Epidermal melanocyte (primary cell): ENCODE data around the gene GKN2.
A peak's percentile ranks its signal among the peaks of the same experiment; 100 is the strongest.
"Not testable (repeated sequence)": the region's sequence is repeated elsewhere in the genome, so short reads cannot be mapped to it uniquely, and the experiment has no call there.

Source experiments
- DNase-seq: peaks from one replicate; pipeline ENCODE4 v3.0.0; 2011; ENCODE audit warnings: low spot score; ENCODE audit not compliant: insufficient read length

The GKN2 gene

GRCh38 chr2:68961380-68961779 lies 8.7 kb upstream of the GKN2 start:
- no peak for DNase-seq

DNA sequence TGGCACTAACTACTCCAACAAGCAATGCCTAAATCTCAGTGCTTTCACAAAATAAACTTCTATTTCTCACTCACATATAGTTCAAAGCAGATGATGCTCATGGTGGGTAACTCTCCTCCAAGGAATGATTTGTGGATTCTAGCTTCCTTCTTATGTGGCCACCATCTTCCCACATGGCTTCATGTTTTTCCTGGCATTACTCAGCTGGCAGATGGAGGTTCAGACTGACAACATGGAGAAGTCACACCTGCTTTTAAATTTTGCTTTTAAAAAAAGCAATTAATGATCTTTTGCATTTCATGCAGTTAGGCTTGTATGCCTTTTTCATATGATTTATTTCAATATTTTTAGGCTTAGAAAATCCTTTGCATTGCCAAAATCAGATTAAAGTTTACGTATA lies 6.3 kb upstream of the GKN2 start:
- DNase-seq, result no peak

GRCh38 chr2:68955432-68955831 lies 2.7 kb upstream of the GKN2 start:
- not testable (repeated sequence) for DNase-seq

DNA sequence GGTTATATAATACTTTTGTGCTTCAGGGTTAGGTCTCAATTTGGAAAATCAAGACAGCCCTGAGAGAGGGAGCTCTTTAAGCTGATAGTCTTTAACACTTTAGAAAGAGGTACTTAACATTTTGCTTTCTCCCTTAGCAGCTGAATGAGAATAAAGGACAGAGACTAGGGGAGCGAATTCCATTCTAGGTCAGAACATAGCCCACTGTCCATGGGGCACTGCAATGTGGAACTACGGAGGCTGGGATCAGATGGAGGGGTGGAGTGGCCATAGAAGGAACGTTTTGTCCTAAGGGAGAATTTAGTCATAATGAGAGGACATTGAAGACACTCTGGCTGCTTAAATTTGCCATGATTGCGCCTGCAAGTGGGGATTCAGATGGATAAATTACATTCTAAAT lies 794 bp downstream of the GKN2 start:
- DNase-seq, result no peak

GRCh38 chr2:68948710-68949109 lies 4.0 kb downstream of the GKN2 start:
- no peak for DNase-seq

GRCh38 chr2:68946117-68946516 lies 6.6 kb downstream of the GKN2 start:
- DNase-seq, result no peak

DNA sequence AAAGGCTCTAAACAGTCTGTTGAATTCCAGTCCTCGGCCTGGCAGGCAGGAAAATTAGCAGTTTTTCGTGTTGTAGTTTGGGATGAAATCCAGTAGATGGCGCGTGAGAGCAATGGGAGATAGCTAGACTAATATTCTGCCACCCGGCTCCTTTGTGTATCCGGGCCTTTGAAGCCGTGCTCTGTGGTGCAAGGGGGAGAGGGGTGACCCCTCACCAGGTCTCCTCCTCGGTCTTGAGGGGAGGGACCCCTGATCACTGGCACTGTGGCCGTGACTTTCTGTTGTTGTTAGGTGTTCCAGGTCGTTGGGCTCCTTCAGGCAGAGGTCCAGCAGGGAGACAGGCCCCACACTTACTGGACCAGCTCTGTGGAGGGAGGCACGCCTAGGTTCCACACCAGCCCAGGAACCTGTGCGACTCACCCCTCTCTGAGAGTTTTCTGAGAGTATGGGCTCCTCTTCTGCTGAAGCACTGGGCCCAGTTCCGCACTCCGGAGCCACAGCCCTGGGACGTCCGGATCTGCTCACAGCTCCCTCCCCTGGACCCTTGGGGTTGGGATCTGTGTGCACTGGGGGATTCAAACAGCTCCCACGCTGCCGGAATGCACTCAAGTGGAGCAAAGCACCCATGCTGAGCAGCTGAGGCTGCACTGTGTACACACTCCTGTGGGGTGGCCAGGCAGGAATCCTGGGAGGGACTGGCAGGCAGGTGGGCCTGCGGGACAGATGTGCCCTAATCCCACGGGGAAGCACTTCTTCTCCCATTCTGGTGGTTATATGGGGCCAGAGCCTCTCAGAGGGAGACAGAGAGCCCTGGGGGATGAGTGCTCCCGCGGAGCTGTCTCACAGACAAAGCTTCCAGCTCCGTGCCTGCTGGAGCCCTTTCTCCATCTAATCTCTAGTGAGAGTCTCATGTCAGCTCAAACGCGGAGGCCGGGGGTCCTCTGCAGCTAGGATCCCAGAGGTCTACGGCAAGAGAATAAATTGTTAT lies 8.8 kb downstream of the GKN2 start:
- DNase-seq, result peak; percentile 51

- DNase-seq, result no peak
Measured at GRCh38 chr2:68942827-68943226, 9.9 kb downstream of the GKN2 start.

- no peak for DNase-seq
Measured at GRCh38 chr2:68940369-68940768, 12.3 kb downstream of the GKN2 start.

- DNase-seq, result no peak
Measured at GRCh38 chr2:68939962-68940361, 12.7 kb downstream of the GKN2 start.

DNA sequence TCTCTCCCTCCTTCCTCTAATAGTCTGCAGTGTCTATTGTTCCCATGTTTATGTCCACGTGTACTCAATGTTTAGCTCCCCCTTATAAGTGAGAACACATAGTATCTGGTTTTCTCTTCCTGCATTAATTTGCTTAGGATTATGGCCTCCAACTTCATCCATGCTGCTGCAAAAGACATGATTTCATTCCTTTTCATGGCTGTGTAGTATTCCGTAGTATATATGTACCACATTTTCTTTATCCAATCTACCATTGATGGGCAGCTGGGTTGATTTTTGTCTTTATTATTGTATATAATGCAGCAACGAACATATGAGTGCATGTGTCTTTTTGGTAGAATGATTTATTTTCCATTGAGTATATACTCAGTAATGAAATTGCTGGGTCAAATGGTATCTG lies 13.8 kb downstream of the GKN2 start:
- no peak for DNase-seq

DNA sequence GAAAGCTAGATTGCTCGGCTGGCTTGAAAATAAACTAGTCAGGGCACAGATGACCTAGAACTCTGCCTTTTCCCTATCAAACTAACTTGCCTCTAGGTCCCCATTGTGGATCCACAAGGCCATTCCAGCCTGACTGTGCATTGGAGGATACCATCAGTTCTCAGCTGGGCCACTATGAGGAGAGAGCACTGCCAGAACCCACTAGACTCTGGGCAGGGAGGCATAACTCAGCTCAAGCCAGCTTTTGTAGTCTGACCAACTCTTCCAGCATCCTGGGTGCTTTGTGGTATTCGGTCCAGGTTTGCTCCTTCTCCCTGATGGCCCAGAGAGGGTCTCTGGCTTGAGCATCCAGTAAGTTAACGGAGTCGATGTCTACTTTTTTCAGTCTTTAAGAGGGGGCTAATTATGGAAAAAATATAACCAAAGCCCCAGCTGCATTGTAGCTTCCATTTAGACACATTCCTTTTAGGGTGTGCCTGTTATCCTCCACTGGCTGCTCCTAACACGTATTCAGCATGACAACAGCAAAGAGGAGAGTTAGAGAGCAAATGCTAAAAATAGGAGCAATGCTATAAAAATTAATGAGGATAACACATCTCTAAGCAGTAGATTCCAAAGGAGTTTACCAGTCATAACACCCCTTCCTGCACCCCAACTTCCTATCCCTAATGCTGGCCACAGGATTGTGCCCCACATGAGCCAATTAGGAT lies 15.2 kb downstream of the GKN2 start:
- no peak for DNase-seq

GRCh38 chr2:68936889-68937288 lies 15.8 kb downstream of the GKN2 start:
- DNase-seq, result no peak

- no peak for DNase-seq
Measured at GRCh38 chr2:68936427-68936826, 16.3 kb downstream of the GKN2 start.

GRCh38 chr2:68935471-68935870 lies 17.2 kb downstream of the GKN2 start:
- DNase-seq, result no peak

GRCh38 chr2:68934021-68934420 lies 18.7 kb downstream of the GKN2 start:
- DNase-seq, result no peak

GRCh38 chr2:68932402-68932801 lies 20.3 kb downstream of the GKN2 start:
- no peak for DNase-seq

- no peak for DNase-seq
Measured at GRCh38 chr2:68931799-68932198, 20.9 kb downstream of the GKN2 start.

DNA sequence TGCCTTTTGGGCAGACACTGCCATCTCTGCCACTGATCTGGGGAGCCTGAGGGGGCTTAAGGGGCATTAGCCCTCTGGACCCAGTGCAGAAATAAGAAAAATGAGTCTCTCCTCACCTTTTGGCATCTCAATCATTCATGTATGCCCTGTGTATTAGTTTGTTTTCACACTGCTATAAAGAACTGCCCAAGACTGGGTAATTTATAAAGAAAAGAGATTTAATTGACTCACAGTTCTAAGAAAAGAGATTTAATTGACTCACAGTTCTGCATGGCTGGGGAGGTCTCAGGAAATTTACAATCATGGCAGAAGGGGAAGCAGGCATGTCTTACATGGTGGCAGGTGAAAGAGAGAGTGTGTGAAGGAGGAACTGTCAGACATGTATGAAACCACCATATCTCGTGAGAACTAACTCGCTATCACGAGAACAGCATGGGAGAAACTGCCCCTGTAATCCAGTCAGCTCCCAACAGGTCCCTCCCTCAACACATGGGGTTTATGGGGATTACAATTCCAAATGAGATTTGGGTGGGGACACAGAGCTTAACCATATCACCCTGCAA lies 21.5 kb downstream of the GKN2 start:
- no peak for DNase-seq

DNA sequence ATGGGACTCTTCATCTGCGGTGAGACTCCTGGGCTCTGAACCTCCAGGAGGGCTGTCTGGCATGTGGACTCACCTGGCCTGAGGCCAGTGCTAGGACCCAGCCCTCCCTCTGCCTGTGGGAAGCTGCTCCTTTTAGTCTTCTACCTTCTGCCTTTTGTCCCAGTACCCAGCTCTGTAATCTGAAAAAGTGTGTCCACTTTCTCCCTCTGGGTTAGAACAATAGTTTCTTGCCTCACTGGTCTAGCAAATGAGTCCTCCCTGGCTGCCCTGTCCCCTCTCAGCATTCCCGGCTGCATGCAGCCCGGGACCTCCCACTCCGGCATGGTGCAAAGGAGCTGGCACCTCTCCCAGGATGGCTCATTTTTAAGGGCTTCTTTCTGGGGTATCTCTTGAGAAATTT lies 25.9 kb downstream of the GKN2 start:
- no peak for DNase-seq

- peak; percentile 51 for DNase-seq
Measured at GRCh38 chr2:68925295-68925896, 27.3 kb downstream of the GKN2 start.

DNA sequence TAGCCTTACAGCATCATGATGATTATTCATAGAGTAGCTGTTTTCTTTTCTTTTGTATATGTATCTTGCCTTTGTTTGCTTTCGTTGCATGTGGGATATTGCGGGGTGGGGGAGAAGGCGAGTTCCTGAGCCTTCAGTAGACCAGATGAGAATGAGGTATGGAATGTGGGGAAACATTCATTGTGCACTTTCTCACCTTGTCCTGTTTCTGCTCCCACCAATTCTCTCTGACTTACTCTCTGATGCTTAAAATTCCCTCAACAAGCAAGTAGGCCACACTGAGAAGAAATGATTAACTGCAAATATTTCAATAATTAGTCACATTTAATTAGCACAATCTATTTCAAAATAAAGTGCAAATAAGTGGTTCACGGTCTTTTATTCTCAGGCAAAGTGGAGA lies 31.0 kb downstream of the GKN2 start:
- DNase-seq, result no peak
